Stimulated activated CD4-positive, alpha-beta T cell treated with anti-CD3 and anti-CD28 coated beads, Interleukin-1b, Interleukin-23, amount 100 ng/mL, for 1 hour (primary cell): ENCODE measurements around the gene PDPK1.
A peak's percentile ranks its signal among the peaks of the same experiment; 100 is the strongest.

Experiments used
- DNase-seq, 2 donors: peaks; one replicate each; pipeline ENCODE4 v3.0.0-alpha.2; 2020; ENCODE audit warnings: low read depth in 2 of 2

The PDPK1 gene

GRCh38 chr16:2537451-2538379, at the start of gene PDPK1:
TSS of gene PDPK1 (plus strand) at chr16:2538021. CDS start at chr16:2538113, 92 bp downstream.
- peak; percentile 77 to 89 for DNase-seq

- no peak for DNase-seq
Measured at GRCh38 chr16:2489581-2489980, 48.2 kb upstream of the PDPK1 start.

GRCh38 chr16:2490190-2491105, 47.4 kb upstream of the PDPK1 start:
- DNase-seq = no peak

DNA sequence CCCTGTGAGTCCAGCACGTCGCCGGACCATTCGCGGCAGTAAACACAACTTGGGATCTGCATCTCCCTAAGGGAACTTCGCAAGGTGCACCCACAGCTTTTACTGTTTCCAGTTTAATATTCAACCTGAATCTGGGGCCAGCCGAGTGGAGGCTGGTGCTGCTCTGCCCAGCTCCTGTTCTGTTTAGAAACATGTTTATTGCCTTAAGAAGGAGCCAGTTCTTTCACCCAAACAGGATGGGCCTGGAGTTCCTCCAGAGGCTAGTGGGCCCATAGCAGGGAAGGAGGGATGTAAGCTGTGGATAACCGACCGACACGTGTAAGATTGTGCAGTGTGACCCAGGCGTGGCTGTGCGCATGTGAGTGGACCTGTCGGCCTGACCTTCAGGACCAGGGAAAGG, 45.5 kb upstream of the PDPK1 start:
- no peak for DNase-seq

DNA sequence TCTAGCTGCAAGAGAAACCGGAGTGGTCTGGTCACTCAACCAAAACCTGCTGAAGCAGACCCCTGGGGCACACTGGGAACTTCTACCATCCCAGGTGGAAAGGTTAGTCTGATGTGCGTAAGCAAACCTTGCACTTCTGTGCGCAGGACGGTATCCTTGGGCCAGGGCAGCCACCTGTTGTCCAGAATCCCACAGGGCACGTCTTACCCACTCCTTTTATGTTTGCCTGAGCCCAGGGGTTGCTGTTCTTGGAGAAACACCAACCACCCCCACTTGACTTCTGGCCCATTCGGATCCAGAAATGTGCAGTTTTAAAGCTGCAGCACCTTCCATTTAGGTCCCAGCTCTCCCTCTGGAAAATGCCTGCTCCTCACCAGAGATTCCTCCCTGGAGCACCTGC, 44.2 kb upstream of the PDPK1 start:
- DNase-seq = no peak

DNA sequence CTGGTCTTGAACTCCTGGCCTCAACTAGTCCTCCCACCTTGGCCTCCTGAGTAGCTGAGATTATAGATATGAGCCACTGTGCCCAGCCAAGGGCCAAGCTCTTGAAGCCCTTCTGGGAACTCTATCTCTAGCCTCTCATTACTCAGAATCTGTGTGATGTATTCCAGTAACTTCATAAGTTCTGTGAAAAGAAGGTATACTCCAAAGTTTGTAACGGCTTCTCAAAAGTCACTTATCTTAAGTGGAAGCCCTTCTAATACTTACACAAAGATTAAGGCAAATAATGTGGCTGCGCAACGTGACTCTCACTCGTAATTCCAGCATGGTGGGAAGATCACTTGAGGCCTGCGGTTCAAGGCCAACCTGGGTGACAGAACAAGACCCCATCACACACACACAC, 43.2 kb upstream of the PDPK1 start:
- DNase-seq = no peak

- no peak for DNase-seq
Measured at GRCh38 chr16:2495041-2495440, 42.8 kb upstream of the PDPK1 start.

DNA sequence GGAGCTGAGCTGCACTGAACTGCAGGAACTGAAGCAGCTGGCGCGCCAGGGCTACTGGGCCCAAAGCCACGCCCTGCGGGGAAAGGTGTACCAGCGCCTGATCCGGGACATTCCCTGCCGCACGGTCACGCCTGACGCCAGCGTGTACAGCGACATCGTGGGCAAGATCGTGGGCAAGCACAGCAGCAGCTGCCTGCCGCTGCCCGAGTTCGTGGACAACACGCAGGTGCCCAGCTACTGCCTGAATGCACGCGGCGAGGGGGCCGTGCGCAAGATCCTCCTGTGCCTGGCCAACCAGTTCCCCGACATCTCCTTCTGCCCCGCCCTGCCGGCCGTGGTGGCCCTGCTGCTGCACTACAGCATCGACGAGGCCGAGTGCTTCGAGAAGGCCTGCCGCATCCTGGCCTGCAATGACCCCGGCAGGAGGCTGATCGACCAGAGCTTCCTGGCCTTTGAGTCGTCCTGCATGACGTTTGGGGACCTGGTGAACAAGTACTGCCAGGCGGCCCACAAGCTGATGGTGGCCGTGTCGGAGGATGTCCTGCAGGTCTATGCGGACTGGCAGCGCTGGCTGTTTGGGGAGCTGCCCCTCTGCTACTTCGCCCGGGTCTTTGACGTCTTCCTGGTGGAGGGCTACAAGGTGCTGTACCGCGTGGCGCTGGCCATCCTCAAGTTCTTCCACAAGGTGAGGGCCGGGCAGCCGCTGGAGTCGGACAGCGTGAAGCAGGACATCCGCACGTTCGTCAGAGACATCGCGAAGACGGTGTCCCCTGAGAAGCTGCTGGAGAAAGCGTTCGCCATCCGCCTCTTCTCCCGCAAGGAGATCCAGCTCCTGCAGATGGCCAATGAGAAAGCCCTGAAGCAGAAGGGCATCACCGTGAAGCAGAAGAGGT, 41.4 kb upstream of the PDPK1 start:
- DNase-seq = no peak

DNA sequence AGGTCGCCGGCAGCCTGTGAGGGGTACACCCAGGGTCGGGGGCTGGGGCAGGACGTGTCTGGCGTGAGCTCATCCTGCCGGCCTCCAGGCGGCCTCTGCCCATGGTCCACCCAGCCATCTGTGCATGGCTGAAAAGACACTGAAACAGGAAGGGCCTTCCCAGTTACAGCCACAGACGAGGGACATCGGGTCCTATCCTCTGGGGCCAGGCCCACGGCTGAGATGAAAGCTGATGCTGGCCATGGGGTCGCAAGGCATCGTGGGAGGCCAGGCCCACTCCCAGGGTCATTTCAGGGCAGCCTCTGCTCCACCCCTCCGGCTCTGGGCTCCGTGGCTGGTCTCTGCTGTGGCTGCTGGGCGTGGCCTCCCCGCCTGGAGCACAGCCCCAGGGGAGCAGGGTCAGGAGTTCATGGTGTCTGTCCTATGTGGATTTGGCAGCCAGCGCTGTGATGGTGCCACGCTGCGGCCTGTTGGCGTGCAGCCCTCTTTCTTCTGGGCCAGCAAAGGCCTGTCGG, 40.6 kb upstream of the PDPK1 start:
- no peak for DNase-seq

- DNase-seq = no peak
Measured at GRCh38 chr16:2497695-2498484, 39.9 kb upstream of the PDPK1 start.

GRCh38 chr16:2498531-2499253, 39.1 kb upstream of the PDPK1 start:
- DNase-seq = no peak

GRCh38 chr16:2499454-2499853, 38.4 kb upstream of the PDPK1 start:
- no peak for DNase-seq

DNA sequence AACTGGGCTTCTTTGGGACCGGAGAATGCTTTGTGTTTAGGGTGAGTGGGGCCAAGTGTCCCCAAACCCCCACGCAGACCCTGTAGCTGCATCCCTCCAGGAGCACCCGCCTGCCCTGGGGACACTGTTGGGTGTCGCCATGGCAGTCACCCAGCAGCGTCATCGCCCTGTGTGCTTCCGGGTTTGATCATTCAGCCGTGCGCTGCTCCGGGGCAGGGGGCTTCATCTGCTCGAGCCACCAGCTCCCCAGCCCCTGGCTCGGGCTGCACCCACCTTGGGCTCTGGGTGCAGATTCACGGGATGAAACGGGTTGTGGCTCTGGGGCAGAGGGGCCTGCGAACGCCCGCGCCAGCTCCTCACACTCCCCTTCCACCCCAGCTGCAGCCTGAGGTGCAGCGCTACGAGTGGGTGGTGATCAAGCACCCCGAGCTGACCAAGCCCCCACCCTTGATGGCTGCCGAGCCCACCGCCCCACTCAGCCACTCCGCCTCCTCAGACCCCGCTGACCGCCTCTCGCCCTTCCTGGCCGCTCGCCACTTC, 37.9 kb upstream of the PDPK1 start:
- no peak for DNase-seq

DNA sequence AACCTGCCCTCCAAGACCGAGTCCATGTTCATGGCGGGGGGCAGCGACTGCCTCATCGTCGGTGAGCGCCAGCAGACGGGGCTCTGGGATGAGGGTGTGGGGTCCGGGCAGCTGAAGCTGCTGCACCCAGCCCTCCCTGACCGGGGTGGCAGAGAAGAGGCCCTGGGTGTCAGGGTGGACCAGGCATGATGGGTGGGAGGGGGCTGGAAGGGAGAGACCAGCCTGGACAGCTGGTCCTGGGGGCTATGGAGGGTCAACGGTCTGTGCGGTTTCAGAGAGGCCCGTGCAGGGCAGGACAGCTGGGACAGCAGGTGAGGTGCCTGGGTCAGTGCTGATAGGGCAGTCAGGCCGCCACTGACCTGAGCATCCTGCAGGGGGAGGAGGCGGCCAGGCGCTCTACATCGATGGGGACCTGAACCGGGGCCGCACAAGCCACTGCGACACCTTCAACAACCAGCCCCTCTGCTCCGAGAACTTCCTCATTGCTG, 37.3 kb upstream of the PDPK1 start:
- no peak for DNase-seq

DNA sequence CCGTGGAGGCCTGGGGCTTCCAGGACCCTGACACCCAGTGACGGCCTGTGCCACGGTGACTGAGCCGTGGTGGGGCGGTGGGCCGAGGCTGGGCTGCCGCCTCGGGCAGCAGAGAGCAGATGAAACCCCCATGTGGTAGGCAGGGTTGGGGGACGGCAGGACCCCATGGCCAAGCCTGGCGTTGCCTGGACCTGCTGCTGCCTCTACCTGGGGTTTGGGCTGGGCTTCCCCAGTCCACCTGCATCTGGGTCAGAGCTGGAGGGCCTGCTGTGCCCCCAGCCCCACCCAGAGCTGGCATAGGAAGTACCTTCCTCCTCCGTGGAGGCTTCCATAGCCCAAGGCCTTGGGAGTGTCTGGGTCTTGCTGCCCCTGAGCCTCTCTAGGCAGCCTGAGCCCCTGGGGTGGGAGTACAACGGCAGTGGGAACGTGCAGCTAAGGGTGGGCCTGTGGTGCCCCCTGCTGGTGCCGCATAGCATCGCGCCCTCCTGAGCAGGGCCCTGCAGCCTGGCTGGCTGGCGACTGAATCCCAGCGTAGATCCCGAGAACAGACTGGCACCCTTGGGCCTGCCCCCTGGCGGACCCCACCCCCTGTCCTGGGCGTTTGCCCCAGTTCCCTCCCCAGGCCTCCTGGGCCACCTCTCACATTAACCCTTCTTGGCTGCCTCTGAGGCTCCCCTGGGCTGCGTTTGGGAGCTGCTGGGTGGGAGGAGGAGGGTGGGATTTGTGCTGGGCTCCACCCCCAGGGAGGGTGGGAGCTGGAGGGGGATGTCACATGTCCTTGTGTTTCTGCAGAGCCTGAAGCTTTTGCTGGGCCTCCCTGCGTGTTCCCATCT, 36.7 kb upstream of the PDPK1 start:
- peak; percentile 52 to 77 for DNase-seq

DNA sequence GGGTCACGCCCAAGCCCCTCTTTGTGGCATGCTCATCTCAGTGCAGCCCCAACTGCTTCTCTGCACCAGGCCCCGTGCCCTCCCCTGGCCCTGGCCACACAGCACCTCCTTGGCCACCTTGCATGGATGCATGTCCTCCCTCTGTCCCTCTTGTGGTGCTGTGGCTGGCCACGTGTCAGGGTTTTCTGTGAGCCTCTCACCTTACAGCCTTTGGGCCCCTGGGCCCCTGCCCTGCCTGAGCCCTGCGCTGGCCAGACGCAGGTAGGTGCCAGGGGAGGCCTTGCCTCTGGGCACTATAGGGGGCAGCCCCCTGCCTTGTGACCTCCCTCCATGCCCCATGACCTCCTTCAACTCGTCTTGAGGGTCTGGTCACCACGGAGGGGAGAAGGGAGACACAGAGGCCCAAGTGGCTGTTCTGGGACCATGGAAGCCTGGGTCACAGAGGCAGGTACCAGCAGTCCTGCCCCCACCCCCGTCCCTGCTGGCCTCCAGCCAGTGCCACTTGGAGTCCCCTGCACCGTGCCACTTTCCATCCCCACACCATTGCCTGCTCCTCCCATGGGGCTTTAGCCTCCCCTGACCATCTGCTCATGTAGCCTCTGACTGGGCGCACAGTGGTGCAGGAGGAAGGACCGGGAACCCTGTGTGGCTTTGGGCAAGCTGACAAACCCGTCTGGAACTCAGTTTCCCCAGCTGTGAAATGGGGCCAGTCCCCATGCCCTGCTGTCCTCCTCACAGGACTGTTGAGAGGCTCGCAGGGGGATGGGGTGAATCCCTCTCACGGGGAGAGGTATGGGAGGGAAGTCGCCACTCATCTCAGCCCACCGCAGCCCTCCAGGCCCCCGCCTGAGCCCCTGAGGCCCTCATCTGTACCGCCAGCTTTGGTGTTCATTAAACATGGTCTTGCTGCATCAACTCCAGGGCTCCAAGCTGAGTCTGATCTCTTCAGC, 35.6 kb upstream of the PDPK1 start:
- no peak for DNase-seq

DNA sequence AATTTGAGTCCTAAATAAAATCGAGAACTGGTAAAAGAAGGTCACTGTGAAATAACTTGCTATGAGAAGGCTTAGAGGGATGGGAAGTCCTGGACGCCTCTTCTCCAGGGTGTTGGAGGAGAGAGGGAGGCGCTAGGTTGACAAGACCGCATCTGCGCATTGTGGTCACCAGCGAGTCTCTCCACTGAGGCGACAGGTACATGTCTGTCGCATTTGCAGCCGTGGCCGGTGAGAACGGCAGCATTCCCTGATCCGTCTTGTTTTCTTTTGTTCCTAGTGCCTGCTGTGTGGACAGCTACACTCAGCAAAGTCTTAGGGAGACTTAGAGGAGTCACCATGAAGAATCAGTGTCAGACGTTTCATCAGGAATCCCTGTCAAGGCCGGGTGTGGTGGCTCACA, 32.1 kb upstream of the PDPK1 start:
- DNase-seq = no peak
